ENCODE measurements around the gene THRB. TPM values are rescaled to one million over a fixed set of nuclear protein-coding genes. Genes with fewer than 3 reads are reported as not detected.

THRB gene
- polyA plus RNA-seq, 1 experiment, result 0.83 TPM

- Histone ChIP-seq H3K4me3 (ENCODE audit: low read depth, low read length) (no peak overlapping the region), H3K27me3 (ENCODE audit: control insufficient read depth, insufficient read depth, low read length) (no peaks in the 10 kb centered on the region), H3K36me3 (ENCODE audit: control insufficient read depth, insufficient read depth, low read length) (no peaks in the 10 kb centered on the region)
- no peak for DNase-seq (ENCODE audit: low read depth)
- CTCF ChIA-PET, result no interaction called here
- TF ChIP-seq CTCF (IDR thresholded peaks at IDR 0.05; ENCODE audit: insufficient read depth, low read depth, low read length), result no peak
- POLR2A ChIA-PET, result no interaction called here
Measured at GRCh38 chr3:24340161-24340560, 154.5 kb downstream of the THRB start.

- CTCF ChIA-PET, result no interaction called here
- POLR2A ChIA-PET, result no interaction called here
- no peak for DNase-seq (ENCODE audit: low read depth)
- H3K4me3 ChIP-seq (ENCODE audit: low read depth, low read length), result no peak overlapping the region
- H3K36me3 ChIP-seq (ENCODE audit: control insufficient read depth, insufficient read depth, low read length), result no peaks in the 10 kb centered on the region
- H3K27me3 ChIP-seq (ENCODE audit: control insufficient read depth, insufficient read depth, low read length), result no peaks in the 10 kb centered on the region
- TF ChIP-seq CTCF (IDR thresholded peaks at IDR 0.05; ENCODE audit: insufficient read depth, low read depth, low read length), result no peak
Measured at GRCh38 chr3:24339266-24339825, 155.3 kb downstream of the THRB start.

GRCh38 chr3:24338409-24339130 lies 156.1 kb downstream of the THRB start:
- H3K4me3 ChIP-seq (ENCODE audit: low read depth, low read length), result no peak overlapping the region
- CTCF ChIA-PET, result no interaction called here
- POLR2A ChIA-PET, result no interaction called here
- H3K27me3 ChIP-seq (ENCODE audit: control insufficient read depth, insufficient read depth, low read length), result no peaks in the 10 kb centered on the region
- TF ChIP-seq CTCF (IDR thresholded peaks at IDR 0.05; ENCODE audit: insufficient read depth, low read depth, low read length), result no peak
- H3K36me3 ChIP-seq (ENCODE audit: control insufficient read depth, insufficient read depth, low read length), result no peaks in the 10 kb centered on the region
- DNase-seq (ENCODE audit: low read depth), result no peak

GRCh38 chr3:24336101-24336500 lies 158.5 kb downstream of the THRB start:
- no peak for TF ChIP-seq CTCF (IDR thresholded peaks at IDR 0.05; ENCODE audit: insufficient read depth, low read depth, low read length)
- no peak for DNase-seq (ENCODE audit: low read depth)
- CTCF ChIA-PET, result no interaction called here
- POLR2A ChIA-PET, result no interaction called here
- H3K4me3 ChIP-seq (ENCODE audit: low read depth, low read length), result no peak overlapping the region
- no peaks in the 10 kb centered on the region for H3K36me3 ChIP-seq (ENCODE audit: control insufficient read depth, insufficient read depth, low read length)
- H3K27me3 ChIP-seq (ENCODE audit: control insufficient read depth, insufficient read depth, low read length), result no peaks in the 10 kb centered on the region

GRCh38 chr3:24332092-24332491 lies 162.6 kb downstream of the THRB start:
- CTCF ChIA-PET, result no interaction called here
- no peak overlapping the region for H3K4me3 ChIP-seq (ENCODE audit: low read depth, low read length)
- TF ChIP-seq CTCF (IDR thresholded peaks at IDR 0.05; ENCODE audit: insufficient read depth, low read depth, low read length), result no peak
- POLR2A ChIA-PET, result no interaction called here
- no peak for DNase-seq (ENCODE audit: low read depth)
- H3K36me3 ChIP-seq (ENCODE audit: control insufficient read depth, insufficient read depth, low read length), result no peaks in the 10 kb centered on the region
- H3K27me3 ChIP-seq (ENCODE audit: control insufficient read depth, insufficient read depth, low read length), result no peaks in the 10 kb centered on the region
